IPS DF 6.9 (cell line): ENCODE measurements around the gene TTC16.

Experiments
- DNase-seq: peaks from one replicate; pipeline ENCODE4 v3.0.0-alpha.2; 2013; ENCODE audit warnings: low read depth, low spot score
- H3K27ac ChIP-seq: one replicate; pipeline ENCODE4 v1.5.1; 2013; ENCODE audit warnings: low read length, control low read depth
- H3K27me3 ChIP-seq: 2 replicates; pipeline ENCODE4 v1.6.1; 2013; ENCODE audit warnings: mild to moderate bottlenecking, low read length; ENCODE audit not compliant: control insufficient read depth, insufficient read depth
- H3K36me3 ChIP-seq: 2 replicates; pipeline ENCODE4 v1.6.1; 2013; ENCODE audit warnings: low read length; ENCODE audit not compliant: control insufficient read depth, insufficient read depth
- H3K4me1 ChIP-seq: 2 replicates; pipeline ENCODE4 v1.6.1; 2013; ENCODE audit warnings: low read length; ENCODE audit not compliant: control insufficient read depth, insufficient read depth
- H3K4me3 ChIP-seq: 2 replicates; pipeline ENCODE4 v1.5.1; 2013; ENCODE audit warnings: mild to moderate bottlenecking, low read length
- H3K9me3 ChIP-seq: 2 replicates; pipeline ENCODE4 v1.6.1; 2013; ENCODE audit warnings: low read length, inconsistent platforms; ENCODE audit not compliant: control insufficient read depth, insufficient read depth
- WGBS: extraction: QIAGEN DNeasy Blood & Tissue Kit; methylation state at CpG from one replicate; pipeline ENCODE4 v1.1.7; 2013; ENCODE audit warnings: mixed read lengths, missing lambda C conversion rate; ENCODE audit not compliant: insufficient read length, insufficient coverage; 5-methylcytosine and 5-hydroxymethylcytosine counted together

The TTC16 gene

GRCh38 chr9:127698985-127699670, 16.8 kb upstream of the TTC16 start:
- peak overlapping the region; percentile 36; the same call in 1 of the 2 replicates for H3K4me3 ChIP-seq
- no peaks in the 10 kb centered on the region for H3K9me3 ChIP-seq
- WGBS, result no CpG with 5 or more reads among the region's 41 CpGs
- no peaks in the 10 kb centered on the region for H3K4me1 ChIP-seq
- no peak overlapping the region for H3K27ac ChIP-seq
- H3K36me3 ChIP-seq, result no peaks in the 10 kb centered on the region
- no peaks in the 10 kb centered on the region for H3K27me3 ChIP-seq
- peak; percentile 91 for DNase-seq

DNA sequence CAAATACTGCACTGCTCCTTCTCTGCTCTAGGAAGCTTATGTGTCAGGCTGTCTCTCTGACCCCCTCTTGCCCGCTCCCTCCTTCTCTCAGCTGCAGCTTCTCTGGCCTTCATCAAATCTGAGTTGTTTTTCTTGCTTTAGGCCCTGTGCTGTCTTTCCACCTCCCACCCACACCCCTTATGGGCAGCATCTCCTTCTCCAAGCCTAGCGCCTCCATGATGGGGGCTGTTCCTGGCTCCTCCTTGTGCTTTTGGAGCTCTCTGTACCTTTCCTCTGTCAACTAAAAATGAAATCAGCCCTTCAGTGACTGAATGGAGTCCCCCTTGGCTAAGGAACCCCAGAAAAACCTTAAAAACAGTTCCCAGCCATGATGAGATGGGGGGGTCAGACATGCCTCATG, 15.7 kb upstream of the TTC16 start:
- H3K4me1 ChIP-seq, result peaks cover 1% of the 10 kb centered on the region; the same call in 1 of the 2 replicates
- WGBS, result no CpG with 5 or more reads among the region's 2 CpGs
- H3K36me3 ChIP-seq, result no peaks in the 10 kb centered on the region
- no peaks in the 10 kb centered on the region for H3K27me3 ChIP-seq
- H3K27ac ChIP-seq, result no peak overlapping the region
- DNase-seq, result no peak
- H3K9me3 ChIP-seq, result no peaks in the 10 kb centered on the region
- no peak overlapping the region for H3K4me3 ChIP-seq

GRCh38 chr9:127700594-127701255, 15.2 kb upstream of the TTC16 start:
- Histone ChIP-seq H3K27ac (no peak overlapping the region), H3K4me3 (no peak overlapping the region), H3K4me1 (peaks cover 3% of the 10 kb centered on the region), H3K9me3 (no peaks in the 10 kb centered on the region), H3K27me3 (no peaks in the 10 kb centered on the region), H3K36me3 (no peaks in the 10 kb centered on the region)
- no peak for DNase-seq
- no CpG with 5 or more reads among the region's 5 CpGs for WGBS

DNA sequence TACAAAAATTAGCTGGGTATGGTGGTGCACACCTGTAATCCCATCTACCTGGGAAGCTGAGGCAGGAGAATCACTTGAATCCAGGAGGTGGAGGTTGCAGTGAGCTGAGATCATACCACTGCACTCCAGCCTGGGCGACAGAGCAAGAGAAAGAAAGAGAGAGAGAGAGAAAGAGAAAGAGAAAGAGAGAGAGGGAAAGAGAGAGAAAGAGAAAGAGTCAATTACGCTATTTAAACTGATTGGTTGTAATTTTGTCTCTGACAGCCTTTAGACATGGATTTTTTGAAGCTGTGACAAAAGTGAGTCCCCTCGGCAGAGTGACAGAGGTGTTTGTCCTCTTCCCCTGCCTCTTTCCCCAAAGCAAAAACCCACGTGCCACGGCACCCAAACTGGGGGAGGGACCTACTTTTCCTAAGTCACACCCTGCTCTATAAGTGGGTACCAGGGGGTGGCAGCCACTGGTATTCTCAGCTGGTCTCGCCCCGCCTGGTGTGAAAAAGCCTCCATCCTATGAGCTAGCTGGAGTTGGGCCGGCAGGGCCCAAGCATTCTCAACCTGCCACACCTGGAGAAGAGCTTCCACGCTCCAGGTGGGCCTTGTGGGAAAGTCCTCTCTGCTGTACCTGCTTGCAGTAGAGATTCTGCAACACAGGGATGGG, 12.5 kb upstream of the TTC16 start:
- Histone ChIP-seq H3K36me3 (no peaks in the 10 kb centered on the region; the same call in 1 of the 2 replicates), H3K27me3 (no peaks in the 10 kb centered on the region), H3K4me1 (peaks cover 10% of the 10 kb centered on the region), H3K4me3 (no peak overlapping the region), H3K9me3 (no peaks in the 10 kb centered on the region), H3K27ac (no peak overlapping the region)
- WGBS, result no CpG with 5 or more reads among the region's 9 CpGs
- DNase-seq, result no peak

DNA sequence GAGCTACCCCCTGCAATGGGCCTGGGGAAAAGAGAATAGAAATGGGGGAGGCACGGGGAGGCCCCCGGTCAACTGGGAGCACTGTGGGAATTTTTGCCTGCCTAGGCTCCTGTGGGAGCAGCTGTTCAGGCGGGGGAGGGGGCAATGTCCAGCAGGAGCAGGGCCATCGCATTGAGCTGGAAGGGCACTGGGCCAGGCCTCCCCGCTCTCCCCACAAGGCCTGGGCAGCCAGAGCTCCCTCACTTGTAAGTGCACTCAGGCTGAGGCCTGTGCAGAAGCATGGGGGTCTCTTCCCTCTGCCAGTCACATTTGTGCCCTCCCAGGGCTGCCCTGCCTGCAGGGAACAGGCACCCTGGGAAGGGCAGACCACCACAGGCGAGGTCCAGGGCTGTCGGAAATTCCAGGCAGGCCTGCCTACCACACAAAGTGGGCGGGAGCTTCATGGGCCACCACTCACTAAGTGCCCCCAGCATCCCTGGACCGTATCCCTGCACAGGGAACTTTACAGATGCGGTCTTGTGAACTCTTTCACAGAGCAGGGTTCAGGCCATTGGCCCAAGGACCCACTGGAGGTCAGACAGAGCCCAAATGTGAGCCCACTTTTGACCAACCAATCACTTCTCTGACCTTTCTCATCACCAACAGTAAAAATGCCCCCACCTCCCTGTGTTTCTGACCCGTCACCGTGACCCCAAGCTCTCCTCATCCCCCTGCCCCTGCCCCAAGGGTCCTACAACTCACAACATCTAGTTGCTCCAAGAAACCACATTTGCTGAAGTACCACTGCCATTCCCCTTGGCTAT, 10.1 kb upstream of the TTC16 start:
- no CpG with 5 or more reads among the region's 12 CpGs for WGBS

DNA sequence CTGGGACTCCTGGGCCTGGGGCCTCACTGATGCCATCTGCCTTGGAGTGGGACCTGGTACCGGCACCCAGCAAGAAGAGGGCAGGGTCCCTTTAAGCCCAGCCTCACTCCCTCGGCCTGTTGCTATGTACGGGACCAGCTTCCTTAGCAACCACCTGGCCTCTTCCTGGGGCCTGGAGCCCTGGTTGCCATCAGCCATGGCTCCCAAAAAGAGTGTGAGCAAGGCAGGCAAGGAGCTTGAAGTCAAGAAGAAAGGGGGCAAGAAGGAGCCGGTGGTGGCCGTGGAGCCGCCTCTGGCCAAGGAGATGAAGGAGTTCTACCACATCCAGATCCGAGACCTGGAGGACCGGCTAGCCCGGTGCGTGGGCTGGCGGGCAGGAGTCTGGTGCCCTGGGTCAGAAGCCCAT, 9.0 kb upstream of the TTC16 start, which contains the start of gene CFAP157:
Gene CFAP157, plus strand, starts transcription at position 153 of the 406 bp plus-strand sequence. Its CDS starts 44 bp downstream, at position 197.
- Histone ChIP-seq H3K4me3 (no peak within 1 kb of the TSS), H3K27me3 (no peaks in the 10 kb centered on the region), H3K9me3 (no peaks in the 10 kb centered on the region), H3K4me1 (peaks cover 12% of the 10 kb centered on the region), H3K27ac (no peak within 1 kb of the TSS), H3K36me3 (no peaks in the 10 kb centered on the region; the same call in 1 of the 2 replicates)
- DNase-seq, result no peak
- no CpG with 5 or more reads among the region's 11 CpGs for WGBS

More for the DNA sequence above, 10.1 kb upstream of the TTC16 start:
- Histone ChIP-seq H3K4me3 (no peak overlapping the region), H3K36me3 (no peaks in the 10 kb centered on the region; the same call in 1 of the 2 replicates), H3K9me3 (no peaks in the 10 kb centered on the region), H3K27ac (no peak overlapping the region), H3K4me1 (peaks cover 10% of the 10 kb centered on the region), H3K27me3 (no peaks in the 10 kb centered on the region)
- no peak for DNase-seq

GRCh38 chr9:127707766-127708165, 8.1 kb upstream of the TTC16 start:
- WGBS, result no CpG with 5 or more reads among the region's 5 CpGs
- no peak overlapping the region for H3K4me3 ChIP-seq
- H3K9me3 ChIP-seq, result no peaks in the 10 kb centered on the region
- no peak for DNase-seq
- H3K27ac ChIP-seq, result no peak overlapping the region
- H3K4me1 ChIP-seq, result peaks cover 12% of the 10 kb centered on the region
- no peaks in the 10 kb centered on the region; the same call in 1 of the 2 replicates for H3K36me3 ChIP-seq
- H3K27me3 ChIP-seq, result no peaks in the 10 kb centered on the region

DNA sequence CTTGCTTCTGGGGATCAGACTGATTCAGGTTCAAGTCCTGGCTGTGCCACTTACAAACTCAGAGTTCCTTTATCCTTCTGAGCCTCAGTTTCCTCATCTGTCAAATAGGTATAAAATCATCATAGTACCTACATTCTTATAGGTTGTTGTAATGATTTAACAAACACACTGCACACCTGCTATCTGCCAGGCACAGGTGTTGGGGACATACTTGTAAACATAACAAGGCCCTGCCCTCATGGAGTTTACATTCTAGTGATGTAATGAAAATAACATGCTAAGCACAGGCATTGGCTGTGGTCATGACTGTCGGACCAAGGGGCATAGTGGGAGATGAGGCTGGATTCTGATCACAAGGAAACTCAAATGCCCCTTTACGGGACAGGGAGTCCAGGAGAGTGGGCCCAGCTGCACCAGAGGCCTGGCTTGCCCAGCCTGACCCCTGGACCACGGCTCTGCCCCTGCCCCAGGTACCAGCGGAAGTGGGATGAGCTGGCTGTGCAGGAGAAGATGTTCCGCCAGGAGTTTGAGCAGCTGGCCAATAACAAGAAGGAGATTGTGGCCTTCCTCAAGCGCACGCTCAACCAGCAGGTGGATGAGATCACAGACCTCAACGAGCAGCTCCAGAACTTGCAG, 6.8 kb upstream of the TTC16 start:
- Histone ChIP-seq H3K36me3 (no peaks in the 10 kb centered on the region; the same call in 1 of the 2 replicates), H3K4me1 (peaks cover 12% of the 10 kb centered on the region), H3K27ac (no peak overlapping the region), H3K27me3 (no peaks in the 10 kb centered on the region), H3K9me3 (no peaks in the 10 kb centered on the region), H3K4me3 (no peak overlapping the region)
- WGBS, result no CpG with 5 or more reads among the region's 8 CpGs
- no peak for DNase-seq

DNA sequence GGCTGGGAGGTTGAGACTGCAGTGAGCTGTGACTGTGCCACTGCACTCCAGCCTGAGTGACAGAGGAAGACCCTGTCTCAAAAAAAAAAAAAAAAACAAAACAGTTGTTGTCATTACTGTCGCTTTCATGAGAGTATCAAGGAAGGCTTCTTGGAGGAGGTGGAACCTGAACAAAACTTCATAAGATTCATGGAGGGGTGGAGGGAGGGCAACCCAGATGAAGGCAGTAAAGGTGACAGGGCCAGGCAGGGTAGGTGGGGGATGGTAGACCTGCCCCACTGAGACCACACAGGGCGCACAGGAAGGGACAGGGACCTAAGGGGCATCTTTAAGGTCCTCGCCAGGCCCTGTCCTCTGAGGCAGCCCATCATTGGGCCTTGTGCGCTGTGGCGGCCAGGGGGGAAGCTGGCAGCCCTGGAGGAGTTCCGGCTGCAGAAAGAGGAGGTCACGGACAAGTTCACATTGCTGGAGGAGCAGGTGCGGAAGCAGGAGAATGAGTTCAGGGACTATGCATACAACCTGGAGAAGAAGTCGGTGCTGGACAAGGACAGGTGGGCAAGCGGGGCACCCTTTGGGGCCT, 5.6 kb upstream of the TTC16 start:
- WGBS, result no CpG with 5 or more reads among the region's 10 CpGs
- Histone ChIP-seq H3K4me3 (no peak overlapping the region), H3K4me1 (peaks cover 13% of the 10 kb centered on the region)

More for the DNA sequence above, 5.6 kb upstream of the TTC16 start:
- Histone ChIP-seq H3K27ac (no peak overlapping the region), H3K9me3 (no peaks in the 10 kb centered on the region), H3K36me3 (no peaks in the 10 kb centered on the region; the same call in 1 of the 2 replicates), H3K27me3 (no peaks in the 10 kb centered on the region)
- no peak for DNase-seq
